Erythroblast (primary cell): Measurements from ENCODE around the gene DACH2.

Experiments
- GATA1 ChIP-seq: IDR thresholded peaks from 2 replicates; pipeline ENCODE4 v1.6.1; 2011; ENCODE audit warnings: low read depth, mild to moderate bottlenecking, control low read depth, low read length, moderate library complexity
- POLR2A ChIP-seq: IDR thresholded peaks from 2 replicates; pipeline ENCODE4 v1.6.1; 2011; ENCODE audit warnings: mild to moderate bottlenecking, low read length

- TF ChIP-seq POLR2A (no peak), GATA1 (no peak)
Measured at GRCh38 chrX:86830685-86831084, 682.4 kb downstream of the DACH2 start.
